ENCODE measurements around the gene PPP1R12C.

DNA sequence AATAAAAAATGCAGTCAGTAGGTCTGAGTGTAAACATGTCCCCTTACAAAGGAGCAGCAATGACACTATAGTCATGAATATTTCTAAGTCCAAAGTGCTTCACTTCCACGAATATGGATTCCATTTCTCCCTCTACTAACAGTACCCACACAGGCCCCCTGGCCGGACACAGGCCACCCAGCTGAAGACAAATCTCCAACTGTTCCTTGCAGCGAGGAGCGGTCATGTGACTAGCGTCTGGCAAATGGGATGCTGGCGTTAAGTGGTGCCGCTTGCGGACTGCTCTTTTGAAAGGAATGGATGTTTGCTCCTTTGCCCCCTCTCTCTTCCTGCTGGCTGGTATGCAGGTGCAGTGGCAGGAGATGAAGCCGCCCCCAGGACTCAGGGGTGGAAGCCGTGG, 16.2 kb downstream of the PPP1R12C start:
- TF ChIP-seq EZH2 (IDR thresholded peaks at IDR 0.05) (no peak), CTCF (IDR thresholded peaks at IDR 0.05) (no peak)

All from neural progenitor cell (in vitro differentiated cells).